ENCODE results near the gene ECHDC3. TPM values are rescaled to one million over a fixed set of nuclear protein-coding genes. Genes with fewer than 3 reads are reported as not detected.

Gene ECHDC3
- total RNA-seq, 1 experiment from 2014 or later: 13.0 TPM

- Histone ChIP-seq H3K27me3 (ENCODE audit: insufficient read depth, low read length) (no peaks in the 10 kb centered on the region), H3K9me2 (ENCODE audit: insufficient read depth) (no peaks in the 10 kb centered on the region), H3K9ac (ENCODE audit: low read length) (no peak overlapping the region), H3K9me3 (ENCODE audit: control insufficient read depth in 1 of 2, insufficient read depth in 1 of 2, low read depth in 1 of 2, low read length in 2 of 2) (no peaks in the 10 kb centered on the region), H4K20me1 (ENCODE audit: insufficient read depth) (no peaks in the 10 kb centered on the region), H3K27ac (ENCODE audit: low read depth, low read length) (no peak overlapping the region), H2AFZ (ENCODE audit: low read depth, low read length, poor library complexity, severe bottlenecking) (no peak overlapping the region), H3K4me1 (ENCODE audit: control insufficient read depth in 1 of 2, insufficient read depth in 2 of 2, low read length in 2 of 2) (no peaks in the 10 kb centered on the region), H3K4me2 (ENCODE audit: low read length) (no peak overlapping the region), H3K79me2 (ENCODE audit: insufficient read depth, low read length) (no peaks in the 10 kb centered on the region), H3K36me3 (ENCODE audit: control insufficient read depth in 1 of 2, insufficient read depth in 2 of 2, low read length in 2 of 2) (no peaks in the 10 kb centered on the region), H3K4me3 (replicated peaks in 1 of 2; ENCODE audit: low read depth in 1 of 2, low read length in 2 of 2) (no peak overlapping the region)
- ChIA-PET CTCF (no interaction called here), RAD21 (ENCODE audit: low non-redundant PET in 1 of 2, low total read pairs in 2 of 2, uncharacterized antibody in 2 of 2, unreplicated experiment in 2 of 2) (no interaction called here), POLR2A (no interaction called here)
- no TSS peak for BruUV-seq (replicated peaks)
- no peak for TF ChIP-seq YY1 (IDR thresholded peaks at IDR 0.05; ENCODE audit: extremely low read depth, insufficient replicate concordance, low read depth, low read length)
- intact Hi-C loops (cut with micrococcal nuclease): no loop called here
- DNase-seq (ENCODE audit: low read depth, low spot score) (no peak), ATAC-seq (no peak)
These were observed 19.2 kb downstream of the ECHDC3 start for GRCh38 chr10:11761431-11761830.

- no peak for TF ChIP-seq YY1 (IDR thresholded peaks at IDR 0.05; ENCODE audit: extremely low read depth, insufficient replicate concordance, low read depth, low read length)
- no peak for TF ChIP-seq TCF7L2 (IDR thresholded peaks at IDR 0.05; ENCODE audit: borderline replicate concordance, extremely low read depth, insufficient read depth, insufficient read length)
- TF ChIP-seq MAX (IDR thresholded peaks at IDR 0.05): no peak
- TF ChIP-seq, protein P1, sequence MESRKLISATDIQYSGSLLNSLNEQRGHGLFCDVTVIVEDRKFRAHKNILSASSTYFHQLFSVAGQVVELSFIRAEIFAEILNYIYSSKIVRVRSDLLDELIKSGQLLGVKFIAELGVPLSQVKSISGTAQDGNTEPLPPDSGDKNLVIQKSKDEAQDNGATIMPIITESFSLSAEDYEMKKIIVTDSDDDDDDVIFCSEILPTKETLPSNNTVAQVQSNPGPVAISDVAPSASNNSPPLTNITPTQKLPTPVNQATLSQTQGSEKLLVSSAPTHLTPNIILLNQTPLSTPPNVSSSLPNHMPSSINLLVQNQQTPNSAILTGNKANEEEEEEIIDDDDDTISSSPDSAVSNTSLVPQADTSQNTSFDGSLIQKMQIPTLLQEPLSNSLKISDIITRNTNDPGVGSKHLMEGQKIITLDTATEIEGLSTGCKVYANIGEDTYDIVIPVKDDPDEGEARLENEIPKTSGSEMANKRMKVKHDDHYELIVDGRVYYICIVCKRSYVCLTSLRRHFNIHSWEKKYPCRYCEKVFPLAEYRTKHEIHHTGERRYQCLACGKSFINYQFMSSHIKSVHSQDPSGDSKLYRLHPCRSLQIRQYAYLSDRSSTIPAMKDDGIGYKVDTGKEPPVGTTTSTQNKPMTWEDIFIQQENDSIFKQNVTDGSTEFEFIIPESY (IDR thresholded peaks at IDR 0.05; ENCODE audit: extremely low read depth, insufficient replicate concordance, low read length): no peak
- no peak for TF ChIP-seq SIN3A (IDR thresholded peaks at IDR 0.05; ENCODE audit: low read depth)
- TF ChIP-seq REST (IDR thresholded peaks at IDR 0.05; ENCODE audit: low read depth): no peak
- TF ChIP-seq EGR1 (IDR thresholded peaks at IDR 0.05; ENCODE audit: low read depth): no peak
- TF ChIP-seq SRF (IDR thresholded peaks at IDR 0.05; ENCODE audit: low read depth): no peak
- TF ChIP-seq RAD21 (IDR thresholded peaks at IDR 0.05; ENCODE audit: low read depth): no peak
- ChIA-PET RAD21 (ENCODE audit: low non-redundant PET in 1 of 2, low total read pairs in 2 of 2, uncharacterized antibody in 2 of 2, unreplicated experiment in 2 of 2) (no interaction called here), CTCF (no interaction called here), POLR2A (no interaction called here)
- Histone ChIP-seq H4K20me1 (ENCODE audit: insufficient read depth) (no peaks in the 10 kb centered on the region), H3K4me1 (ENCODE audit: control insufficient read depth in 1 of 2, insufficient read depth in 2 of 2, low read length in 2 of 2) (no peaks in the 10 kb centered on the region), H3K9ac (ENCODE audit: low read length) (no peak overlapping the region), H3K27ac (ENCODE audit: low read depth, low read length) (no peak overlapping the region), H2AFZ (ENCODE audit: low read depth, low read length, poor library complexity, severe bottlenecking) (no peak overlapping the region), H3K4me2 (ENCODE audit: low read length) (no peak overlapping the region), H3K4me3 (replicated peaks in 1 of 2; ENCODE audit: low read depth in 1 of 2, low read length in 2 of 2) (no peak overlapping the region), H3K79me2 (ENCODE audit: insufficient read depth, low read length) (no peaks in the 10 kb centered on the region), H3K36me3 (ENCODE audit: control insufficient read depth in 1 of 2, insufficient read depth in 2 of 2, low read length in 2 of 2) (no peaks in the 10 kb centered on the region), H3K9me2 (ENCODE audit: insufficient read depth) (no peaks in the 10 kb centered on the region), H3K27me3 (ENCODE audit: insufficient read depth, low read length) (no peaks in the 10 kb centered on the region), H3K9me3 (ENCODE audit: control insufficient read depth in 1 of 2, insufficient read depth in 1 of 2, low read depth in 1 of 2, low read length in 2 of 2) (no peaks in the 10 kb centered on the region)
- no TSS peak for BruUV-seq (replicated peaks)
- intact Hi-C loops (cut with micrococcal nuclease): no loop called here
- no peak for DNase-seq (ENCODE audit: low read depth, low spot score)
- ATAC-seq: no peak; the same call in 1 of the 2 replicates
These were observed 20.7 kb downstream of the ECHDC3 start for GRCh38 chr10:11762706-11763500.
